Activated naive CD4-positive, alpha-beta T cell treated with anti-CD3 and anti-CD28 coated beads, Interleukin-2, amount 50 U/mL, for 24 hours (primary cell): ENCODE data around the gene CMTM8.
"Not testable (repeated sequence)": the region's sequence is repeated elsewhere in the genome, so short reads cannot be mapped to it uniquely, and the experiment has no call there.

Experiments used
- H3K27ac Mint-ChIP-seq: one replicate; pipeline ENCODE4 v1.8.0; 2021; ENCODE audit warnings: mild to moderate bottlenecking, mixed read lengths
- H3K27me3 Mint-ChIP-seq: one replicate; pipeline ENCODE4 v1.8.0; 2021; ENCODE audit warnings: mixed read lengths
- H3K36me3 Mint-ChIP-seq: one replicate; pipeline ENCODE4 v1.8.0; 2021; ENCODE audit warnings: mixed read lengths
- H3K4me1 Mint-ChIP-seq: one replicate; pipeline ENCODE4 v1.8.0; 2021; ENCODE audit warnings: mixed read lengths
- H3K4me3 Mint-ChIP-seq: one replicate; pipeline ENCODE4 v1.8.0; 2021; ENCODE audit warnings: mild to moderate bottlenecking, mixed read lengths
- H3K9me3 Mint-ChIP-seq: one replicate; pipeline ENCODE4 v1.8.0; 2021; ENCODE audit warnings: mixed read lengths

CMTM8 gene, protein sequence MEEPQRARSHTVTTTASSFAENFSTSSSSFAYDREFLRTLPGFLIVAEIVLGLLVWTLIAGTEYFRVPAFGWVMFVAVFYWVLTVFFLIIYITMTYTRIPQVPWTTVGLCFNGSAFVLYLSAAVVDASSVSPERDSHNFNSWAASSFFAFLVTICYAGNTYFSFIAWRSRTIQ

DNA sequence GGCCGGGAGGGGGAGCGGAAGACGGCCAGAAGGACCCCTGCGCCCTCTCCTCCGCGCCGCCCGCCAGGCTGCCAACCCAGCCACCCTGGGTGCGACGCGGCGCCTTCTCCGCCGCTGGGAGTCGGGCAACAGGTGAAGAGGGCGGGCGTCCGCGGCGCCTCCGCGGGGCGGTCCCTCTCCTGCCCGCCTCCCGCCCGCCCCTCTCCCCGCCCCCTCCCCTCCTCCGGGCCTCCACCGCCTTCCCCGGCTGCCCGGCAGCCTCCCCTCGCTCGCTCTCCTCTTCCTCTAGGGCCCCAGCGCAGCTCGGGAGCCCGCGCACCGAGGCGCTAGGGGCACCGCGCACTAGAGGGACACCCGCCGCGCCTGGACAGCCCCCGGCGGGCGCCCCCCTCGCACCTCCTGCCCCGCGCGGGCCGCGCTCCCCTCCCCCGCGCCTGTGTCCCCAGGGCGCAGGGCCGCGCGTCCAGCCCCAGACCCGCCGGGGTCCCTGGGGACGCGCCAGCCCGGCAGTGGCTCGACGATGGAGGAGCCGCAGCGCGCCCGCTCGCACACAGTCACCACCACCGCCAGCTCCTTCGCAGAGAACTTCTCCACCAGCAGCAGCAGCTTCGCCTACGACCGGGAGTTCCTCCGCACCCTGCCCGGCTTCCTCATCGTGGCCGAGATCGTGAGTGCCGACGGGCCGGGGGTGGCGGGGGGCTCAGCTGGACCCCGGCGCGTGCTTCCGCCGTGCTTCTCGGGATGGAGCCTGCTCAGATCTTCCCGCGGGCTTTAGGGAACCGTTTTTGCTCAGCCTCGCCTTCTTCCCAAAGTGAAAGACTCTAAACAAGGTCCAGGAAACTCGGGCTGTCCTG lies at the start of gene CMTM8:
CMTM8 (plus strand) TSS at position 228 of the 854 bp plus-strand sequence; CDS start at position 521, 293 bp downstream.
- H3K9me3 Mint-ChIP-seq, result no peaks in the 10 kb centered on the region
- no peaks in the 10 kb centered on the region for H3K27me3 Mint-ChIP-seq
- H3K4me1 Mint-ChIP-seq, result peaks cover 53% of the 10 kb centered on the region
- H3K36me3 Mint-ChIP-seq, result peaks cover 3% of the 10 kb centered on the region
- H3K4me3 Mint-ChIP-seq, result peak within 1 kb of the TSS; percentile 89
- peak within 1 kb of the TSS; percentile 55 for H3K27ac Mint-ChIP-seq

DNA sequence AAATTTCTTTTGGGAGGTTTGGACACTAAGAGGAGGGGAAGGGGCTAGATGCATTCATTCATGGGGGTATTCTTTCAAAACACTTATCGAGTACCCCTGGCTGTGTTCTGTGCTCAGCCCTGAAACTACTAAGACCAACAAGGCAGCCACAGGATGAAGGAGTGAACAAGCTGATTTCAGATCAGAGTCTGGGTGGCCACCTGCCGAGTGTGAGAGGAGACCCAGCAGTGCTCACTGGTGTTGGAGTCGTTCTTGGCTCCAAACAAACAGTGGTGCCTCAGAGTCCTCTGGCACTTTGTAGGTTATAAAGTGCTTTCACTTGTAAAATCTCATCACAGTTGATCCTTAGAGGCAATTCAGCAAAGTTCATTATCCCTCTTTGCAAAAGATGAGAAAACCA lies 48.8 kb upstream of the CMTM8 start:
- Mint-ChIP-seq H3K27me3 (no peaks in the 10 kb centered on the region), H3K27ac (no peak overlapping the region), H3K9me3 (no peaks in the 10 kb centered on the region), H3K36me3 (no peaks in the 10 kb centered on the region), H3K4me3 (no peak overlapping the region), H3K4me1 (no peaks in the 10 kb centered on the region)

GRCh38 chr3:32190556-32190955 lies 47.9 kb upstream of the CMTM8 start:
- H3K36me3 Mint-ChIP-seq, H3K4me3 Mint-ChIP-seq, H3K27ac Mint-ChIP-seq, H3K9me3 Mint-ChIP-seq, H3K27me3 Mint-ChIP-seq, H3K4me1 Mint-ChIP-seq: not testable (repeated sequence)

DNA sequence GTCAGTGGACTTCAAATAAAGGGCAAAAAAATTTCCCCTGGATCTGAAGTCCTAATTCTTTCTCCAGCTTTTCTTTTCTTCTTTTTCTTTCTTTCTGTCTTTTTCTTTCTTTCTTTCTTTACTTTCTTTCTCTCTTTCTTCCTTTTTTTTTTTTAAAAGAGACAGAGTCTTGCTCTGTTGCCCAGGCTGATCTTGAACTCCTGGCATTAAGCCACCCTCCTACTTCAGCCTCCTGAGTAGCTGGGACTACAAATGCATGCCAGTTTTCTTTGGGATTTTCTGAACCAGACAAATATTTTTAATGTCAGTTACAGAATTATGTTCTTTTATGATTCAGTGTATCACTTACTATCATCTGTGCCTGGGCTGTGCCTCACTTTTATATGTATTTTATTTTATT lies 45.4 kb upstream of the CMTM8 start:
- Mint-ChIP-seq H3K27ac (no peak overlapping the region), H3K36me3 (no peaks in the 10 kb centered on the region), H3K4me1 (no peaks in the 10 kb centered on the region), H3K9me3 (no peaks in the 10 kb centered on the region), H3K4me3 (no peak overlapping the region), H3K27me3 (no peaks in the 10 kb centered on the region)

DNA sequence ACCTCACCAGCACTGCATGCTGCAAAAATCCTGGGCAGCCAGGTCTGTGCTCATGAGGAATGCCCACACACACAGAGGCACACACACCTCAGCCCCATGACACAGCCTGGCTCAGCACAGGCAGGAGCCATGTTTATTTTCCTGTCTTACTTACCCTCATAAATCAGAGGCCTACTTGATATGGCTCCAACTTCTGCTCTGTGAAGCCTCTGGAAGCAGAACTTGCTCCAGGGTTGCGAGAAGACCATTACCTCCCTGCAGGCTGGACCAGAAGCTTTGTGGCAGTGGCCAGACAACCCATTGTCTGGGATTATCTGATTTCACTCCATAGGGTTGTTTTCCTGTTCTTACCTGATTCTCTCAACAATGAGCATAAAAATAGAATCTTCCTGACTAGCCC lies 43.8 kb upstream of the CMTM8 start:
- Mint-ChIP-seq H3K9me3 (no peaks in the 10 kb centered on the region), H3K4me1 (no peaks in the 10 kb centered on the region), H3K4me3 (no peak overlapping the region), H3K36me3 (no peaks in the 10 kb centered on the region), H3K27me3 (no peaks in the 10 kb centered on the region), H3K27ac (no peak overlapping the region)

- no peak overlapping the region for H3K4me3 Mint-ChIP-seq
- H3K9me3 Mint-ChIP-seq, result no peaks in the 10 kb centered on the region
- H3K36me3 Mint-ChIP-seq, result no peaks in the 10 kb centered on the region
- H3K27me3 Mint-ChIP-seq, result no peaks in the 10 kb centered on the region
- H3K4me1 Mint-ChIP-seq, result no peaks in the 10 kb centered on the region
- no peak overlapping the region for H3K27ac Mint-ChIP-seq
Measured at GRCh38 chr3:32195995-32196540, 42.4 kb upstream of the CMTM8 start.

- Mint-ChIP-seq H3K36me3 (no peaks in the 10 kb centered on the region), H3K9me3 (no peaks in the 10 kb centered on the region), H3K27me3 (no peaks in the 10 kb centered on the region), H3K27ac (no peak overlapping the region), H3K4me1 (no peaks in the 10 kb centered on the region), H3K4me3 (no peak overlapping the region)
Measured at GRCh38 chr3:32197991-32198390, 40.5 kb upstream of the CMTM8 start.

DNA sequence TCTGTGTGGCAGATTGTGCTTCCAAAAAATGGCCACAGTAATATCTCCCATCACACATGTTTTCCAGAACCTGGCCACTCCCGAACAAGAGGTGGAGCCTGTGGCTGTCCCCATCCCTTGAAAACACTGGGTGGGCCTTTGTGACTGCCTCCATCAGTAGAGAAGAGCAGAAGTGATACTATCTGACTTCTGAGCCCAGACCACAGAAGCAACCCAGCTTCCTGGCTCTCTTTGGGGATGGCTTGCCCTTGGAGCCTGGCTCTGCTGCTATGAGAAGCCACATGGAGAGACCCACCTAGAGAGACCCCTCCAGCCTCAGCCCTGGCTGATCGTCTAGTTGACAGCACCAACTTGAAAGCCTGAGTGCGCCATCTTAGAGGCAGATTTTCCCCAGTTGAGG lies 39.8 kb upstream of the CMTM8 start:
- no peak overlapping the region for H3K27ac Mint-ChIP-seq
- no peaks in the 10 kb centered on the region for H3K36me3 Mint-ChIP-seq
- H3K27me3 Mint-ChIP-seq, result no peaks in the 10 kb centered on the region
- no peaks in the 10 kb centered on the region for H3K9me3 Mint-ChIP-seq
- H3K4me3 Mint-ChIP-seq, result no peak overlapping the region
- no peaks in the 10 kb centered on the region for H3K4me1 Mint-ChIP-seq

GRCh38 chr3:32200490-32200889 lies 38.0 kb upstream of the CMTM8 start:
- no peak overlapping the region for H3K4me3 Mint-ChIP-seq
- H3K36me3 Mint-ChIP-seq, result no peaks in the 10 kb centered on the region
- H3K27me3 Mint-ChIP-seq, result no peaks in the 10 kb centered on the region
- H3K9me3 Mint-ChIP-seq, result no peaks in the 10 kb centered on the region
- H3K27ac Mint-ChIP-seq, result no peak overlapping the region
- H3K4me1 Mint-ChIP-seq, result no peaks in the 10 kb centered on the region

- Mint-ChIP-seq H3K36me3 (no peaks in the 10 kb centered on the region), H3K4me1 (no peaks in the 10 kb centered on the region), H3K4me3 (no peak overlapping the region), H3K27ac (no peak overlapping the region), H3K9me3 (no peaks in the 10 kb centered on the region), H3K27me3 (no peaks in the 10 kb centered on the region)
Measured at GRCh38 chr3:32200992-32201758, 37.3 kb upstream of the CMTM8 start.

GRCh38 chr3:32202496-32202895 lies 36.0 kb upstream of the CMTM8 start:
- H3K4me3 Mint-ChIP-seq, result no peak overlapping the region
- H3K9me3 Mint-ChIP-seq, result no peaks in the 10 kb centered on the region
- H3K27me3 Mint-ChIP-seq, result no peaks in the 10 kb centered on the region
- no peak overlapping the region for H3K27ac Mint-ChIP-seq
- no peaks in the 10 kb centered on the region for H3K36me3 Mint-ChIP-seq
- no peaks in the 10 kb centered on the region for H3K4me1 Mint-ChIP-seq

- H3K4me1 Mint-ChIP-seq, result no peaks in the 10 kb centered on the region
- no peaks in the 10 kb centered on the region for H3K27me3 Mint-ChIP-seq
- H3K9me3 Mint-ChIP-seq, result no peaks in the 10 kb centered on the region
- no peak overlapping the region for H3K4me3 Mint-ChIP-seq
- H3K27ac Mint-ChIP-seq, result no peak overlapping the region
- no peaks in the 10 kb centered on the region for H3K36me3 Mint-ChIP-seq
Measured at GRCh38 chr3:32203854-32204253, 34.6 kb upstream of the CMTM8 start.

GRCh38 chr3:32208447-32208846 lies 30.0 kb upstream of the CMTM8 start:
- Mint-ChIP-seq H3K36me3 (no peaks in the 10 kb centered on the region), H3K4me1 (no peaks in the 10 kb centered on the region), H3K4me3 (no peak overlapping the region), H3K27me3 (no peaks in the 10 kb centered on the region), H3K27ac (no peak overlapping the region), H3K9me3 (no peaks in the 10 kb centered on the region)

DNA sequence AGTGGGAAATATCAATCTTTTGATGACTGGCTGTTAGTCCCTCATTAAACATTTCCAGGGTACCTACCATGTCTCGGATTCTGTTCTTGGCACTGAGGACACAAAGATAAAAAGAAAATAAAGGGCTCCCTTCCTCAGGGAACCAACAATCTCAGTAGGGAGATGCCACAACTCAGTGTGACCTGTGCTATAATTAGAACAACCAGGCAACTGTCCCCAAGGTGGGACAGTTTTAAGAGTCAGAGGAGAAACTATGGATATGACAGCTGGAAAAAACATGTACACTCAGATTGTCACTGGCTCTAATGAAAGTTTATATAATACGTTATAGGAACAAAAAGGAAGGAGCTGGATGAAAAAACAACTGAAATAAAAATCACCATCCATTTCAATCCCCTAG lies 23.3 kb upstream of the CMTM8 start:
- H3K27ac Mint-ChIP-seq, result no peak overlapping the region
- H3K4me3 Mint-ChIP-seq, result no peak overlapping the region
- H3K4me1 Mint-ChIP-seq, result no peaks in the 10 kb centered on the region
- peaks cover 6% of the 10 kb centered on the region for H3K9me3 Mint-ChIP-seq
- H3K27me3 Mint-ChIP-seq, result no peaks in the 10 kb centered on the region
- H3K36me3 Mint-ChIP-seq, result no peaks in the 10 kb centered on the region

DNA sequence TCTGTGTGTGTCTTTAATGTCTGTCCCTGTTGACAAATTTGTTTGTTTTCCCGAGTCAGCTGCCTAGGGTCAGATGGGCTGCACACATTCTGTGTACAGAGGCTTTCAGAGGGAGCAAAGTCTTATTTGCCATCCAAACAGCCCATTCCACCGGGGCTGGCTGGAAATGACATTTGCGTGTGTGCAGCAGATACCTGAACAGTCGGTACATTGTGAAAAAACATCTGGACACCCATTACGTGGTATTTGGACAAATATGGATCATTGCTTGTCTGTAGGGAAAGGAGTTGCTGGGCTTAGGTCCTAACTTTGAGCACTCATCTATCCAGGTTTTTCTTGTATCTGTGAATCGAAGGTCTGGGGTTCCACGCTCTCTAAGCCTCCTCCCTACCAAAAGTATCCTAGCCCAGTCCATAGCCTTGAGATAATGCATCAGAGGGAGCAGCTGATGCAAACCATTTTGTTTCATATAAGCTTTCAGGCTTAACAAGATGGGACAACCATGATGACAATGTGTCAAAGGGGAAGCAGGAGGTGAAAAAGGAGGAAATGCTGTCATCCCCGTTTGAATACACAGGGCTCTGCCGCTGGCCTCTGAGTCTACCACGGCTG lies 22.2 kb upstream of the CMTM8 start:
- Mint-ChIP-seq H3K27me3 (no peaks in the 10 kb centered on the region), H3K36me3 (no peaks in the 10 kb centered on the region), H3K27ac (no peak overlapping the region), H3K4me3 (no peak overlapping the region), H3K4me1 (no peaks in the 10 kb centered on the region), H3K9me3 (peaks cover 6% of the 10 kb centered on the region)
